A673 (cell line): ENCODE measurements around the gene UAP1L1. TPM values are rescaled to one million over a fixed set of nuclear protein-coding genes. Genes with fewer than 3 reads are reported as not detected.
"Not testable (repeated sequence)": the region's sequence is repeated elsewhere in the genome, so short reads cannot be mapped to it uniquely, and the experiment has no call there.

Experiments
- BruUV-seq: library from RNA; stranded (reverse); fragments of 400-500 nt; replicated peaks from 2 replicates; lab custom pipeline; 2021; lab: Mats Ljungman, UMichigan
- CTCF ChIA-PET: fragments of 300-600 bp; sonication (Branson Sonifier 250); formaldehyde crosslinking; loops from one replicate; lab custom pipeline; 2022; ENCODE audit warnings: antibody characterized with exemption; lab: Charles Lee
- POLR2A ChIA-PET: fragments of 300-600 bp; sonication (Branson Sonifier 250); formaldehyde crosslinking; loops from one replicate; lab custom pipeline; 2022; ENCODE audit warnings: antibody characterized with exemption; ENCODE audit not compliant: low non-redundant PET; lab: Charles Lee
- DNase-seq: peaks from one replicate; pipeline ENCODE4 v3.0.0-alpha.2; 2015; ENCODE audit warnings: low spot score
- H3K27ac ChIP-seq: fragments of 200-600 bp; sonication (generic); 2 replicates; pipeline ENCODE4 v1.5.1; 2016; ENCODE audit warnings: mixed run types, low read depth, mild to moderate bottlenecking, mixed read lengths, antibody characterized with exemption, low read length; ENCODE audit not compliant: poor library complexity, severe bottlenecking
- H3K27me3 ChIP-seq: fragments of 200-600 bp; sonication (generic); replicated peaks from 2 replicates; pipeline ENCODE4 v1.6.1; 2017; ENCODE audit warnings: mixed run types, low read depth, mild to moderate bottlenecking, mixed read lengths, antibody characterized with exemption, low read length; ENCODE audit not compliant: insufficient read depth, poor library complexity
- H3K36me3 ChIP-seq: fragments of 200-600 bp; sonication (generic); 2 replicates; pipeline ENCODE4 v1.6.1; 2016; ENCODE audit warnings: mixed run types, mild to moderate bottlenecking, mixed read lengths, antibody characterized with exemption, low read length; ENCODE audit not compliant: insufficient read depth, poor library complexity, severe bottlenecking
- H3K4me1 ChIP-seq: fragments of 200-600 bp; sonication (generic); 2 replicates; pipeline ENCODE4 v1.6.1; 2017; ENCODE audit warnings: mixed run types, mild to moderate bottlenecking, mixed read lengths, antibody characterized with exemption, low read length; ENCODE audit not compliant: insufficient read depth, poor library complexity, severe bottlenecking
- H3K4me3 ChIP-seq: fragments of 200-600 bp; sonication (generic); 2 replicates; pipeline ENCODE4 v1.5.1; 2016; ENCODE audit warnings: low read depth, mixed run types, mild to moderate bottlenecking, mixed read lengths, low read length; ENCODE audit not compliant: poor library complexity, severe bottlenecking
- H3K9me3 ChIP-seq: fragments of 200-600 bp; sonication (generic); 2 replicates; pipeline ENCODE4 v1.6.1; 2016; ENCODE audit warnings: mixed run types, low read depth, mild to moderate bottlenecking, mixed read lengths, antibody characterized with exemption, low read length; ENCODE audit not compliant: poor library complexity, severe bottlenecking
- EZH2 ChIP-seq: fragments of 200-600 bp; sonication (generic); IDR thresholded peaks from 2 replicates; pipeline ENCODE4 v1.6.1; 2017; ENCODE audit warnings: borderline replicate concordance, low read depth, mild to moderate bottlenecking, mixed read lengths, antibody characterized with exemption, low read length; ENCODE audit not compliant: poor library complexity, severe bottlenecking
- intact Hi-C: fragments of 100-400 bp; cut with micrococcal nuclease; formaldehyde crosslinking; loops from one replicate; pipeline ENCODE4 v1.10.0; 2022; ENCODE audit not compliant: unreplicated experiment
- total RNA-seq: library from RNA; stranded (reverse); gene quantifications from 2 replicates; pipeline ENCODE4 v1.2.3, GENCODE V29; 2021
- TF ChIP-seq, protein P1 (sequence below): fragments of 300-800, 200-600 bp; sonication (generic); conservative IDR thresholded peaks from 2 replicates; pipeline ENCODE4 v1.5.1; 2017; ENCODE audit warnings: low read depth, mild to moderate bottlenecking, antibody characterized with exemption, low read length, moderate library complexity, mixed read lengths

Gene UAP1L1
- total RNA-seq, 1 experiment from 2014 or later, result 11.2 TPM

DNA sequence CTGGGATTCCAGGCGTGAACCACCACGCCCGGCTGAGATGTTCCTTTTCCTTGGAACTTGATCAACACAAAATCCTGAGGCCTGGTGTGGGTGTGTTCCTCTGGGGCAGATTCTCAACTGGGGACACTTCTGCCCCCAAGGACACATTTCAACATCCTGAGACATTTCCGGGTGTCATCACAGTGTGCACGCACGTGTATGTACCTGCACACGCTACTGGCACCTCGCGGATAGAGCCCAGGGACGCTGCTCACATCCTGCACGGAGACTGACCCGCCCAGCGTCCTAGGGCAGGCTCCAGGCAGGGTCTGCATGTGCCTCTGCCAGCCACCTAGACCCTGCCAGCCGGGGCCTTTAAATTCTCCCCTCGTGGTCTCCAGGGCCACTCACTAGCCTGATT lies 14.9 kb upstream of the UAP1L1 start:
- no peak overlapping the region for H3K27ac ChIP-seq
- no peak for TF ChIP-seq EZH2
- TF ChIP-seq, protein P1, sequence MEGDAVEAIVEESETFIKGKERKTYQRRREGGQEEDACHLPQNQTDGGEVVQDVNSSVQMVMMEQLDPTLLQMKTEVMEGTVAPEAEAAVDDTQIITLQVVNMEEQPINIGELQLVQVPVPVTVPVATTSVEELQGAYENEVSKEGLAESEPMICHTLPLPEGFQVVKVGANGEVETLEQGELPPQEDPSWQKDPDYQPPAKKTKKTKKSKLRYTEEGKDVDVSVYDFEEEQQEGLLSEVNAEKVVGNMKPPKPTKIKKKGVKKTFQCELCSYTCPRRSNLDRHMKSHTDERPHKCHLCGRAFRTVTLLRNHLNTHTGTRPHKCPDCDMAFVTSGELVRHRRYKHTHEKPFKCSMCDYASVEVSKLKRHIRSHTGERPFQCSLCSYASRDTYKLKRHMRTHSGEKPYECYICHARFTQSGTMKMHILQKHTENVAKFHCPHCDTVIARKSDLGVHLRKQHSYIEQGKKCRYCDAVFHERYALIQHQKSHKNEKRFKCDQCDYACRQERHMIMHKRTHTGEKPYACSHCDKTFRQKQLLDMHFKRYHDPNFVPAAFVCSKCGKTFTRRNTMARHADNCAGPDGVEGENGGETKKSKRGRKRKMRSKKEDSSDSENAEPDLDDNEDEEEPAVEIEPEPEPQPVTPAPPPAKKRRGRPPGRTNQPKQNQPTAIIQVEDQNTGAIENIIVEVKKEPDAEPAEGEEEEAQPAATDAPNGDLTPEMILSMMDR, result no peak
- no peaks in the 10 kb centered on the region for H3K4me1 ChIP-seq
- H3K36me3 ChIP-seq, result peaks cover 7% of the 10 kb centered on the region
- intact Hi-C loops, result no loop called here
- H3K9me3 ChIP-seq, result no peaks in the 10 kb centered on the region
- POLR2A ChIA-PET, result no interaction called here
- H3K27me3 ChIP-seq, result no peaks in the 10 kb centered on the region
- TSS peak; percentile 74 for BruUV-seq
- no peak overlapping the region for H3K4me3 ChIP-seq
- CTCF ChIA-PET, result no interaction called here
- DNase-seq, result no peak

GRCh38 chr9:137062798-137063197 lies 14.5 kb upstream of the UAP1L1 start:
- H3K4me1 ChIP-seq, H3K36me3 ChIP-seq, H3K27me3 ChIP-seq, H3K4me3 ChIP-seq, DNase-seq, intact Hi-C loops, POLR2A ChIA-PET, CTCF ChIA-PET, H3K9me3 ChIP-seq, H3K27ac ChIP-seq, BruUV-seq: not testable (repeated sequence)

DNA sequence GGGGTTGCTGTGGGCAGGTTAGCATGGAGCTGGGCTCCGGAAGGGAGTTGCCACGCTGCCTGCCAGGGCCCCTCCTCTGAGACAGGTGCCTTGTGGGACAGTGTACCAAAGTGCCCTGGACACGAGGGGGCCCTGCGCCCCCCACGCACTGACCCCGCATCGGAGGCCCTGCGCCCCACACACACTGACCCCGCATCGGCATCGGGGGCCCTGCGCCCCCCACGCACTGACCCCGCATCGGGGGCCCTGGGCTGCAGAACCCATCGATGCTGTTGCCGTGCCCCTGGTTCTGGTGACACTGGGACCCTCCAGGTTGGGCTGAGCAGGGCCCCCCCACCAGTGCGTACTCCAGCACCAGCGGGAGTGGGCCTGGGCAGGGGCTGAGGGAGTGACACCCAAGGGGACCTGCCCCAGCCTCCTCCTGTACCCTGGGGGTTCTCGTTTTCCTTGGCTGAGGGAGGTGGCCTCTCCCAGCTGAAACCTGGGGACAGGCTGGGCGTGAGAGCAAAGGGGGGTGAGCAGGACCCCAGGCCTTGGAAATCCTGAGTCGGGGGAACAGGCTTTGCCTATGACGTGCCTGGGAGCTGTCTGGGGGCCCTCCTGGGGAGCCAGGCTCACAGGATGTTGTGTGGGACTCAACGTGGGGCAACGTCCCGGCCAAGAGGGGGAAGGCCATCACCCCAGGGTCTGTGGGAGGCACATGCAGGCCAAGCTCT lies 13.8 kb upstream of the UAP1L1 start:
- H3K36me3 ChIP-seq, result peaks cover 7% of the 10 kb centered on the region
- no peak overlapping the region for H3K4me3 ChIP-seq
- H3K27ac ChIP-seq, result no peak overlapping the region
- no peak for TF ChIP-seq EZH2
- TF ChIP-seq, protein P1, result no peak
- POLR2A ChIA-PET, result no interaction called here
- DNase-seq, result no peak
- no TSS peak for BruUV-seq
- no peaks in the 10 kb centered on the region for H3K9me3 ChIP-seq
- intact Hi-C loops, result no loop called here
- no peaks in the 10 kb centered on the region for H3K27me3 ChIP-seq
- CTCF ChIA-PET, result interaction anchor here (0.9 to 1.3 kb wide), 4 partner anchors 8 to 273 kb away, joined by 3 to 4 read pairs (median 3); partner anchors contain the start of gene TMEM141
- H3K4me1 ChIP-seq, result no peaks in the 10 kb centered on the region
